GM06990 (cell line): ENCODE results near the gene APOM.

ENCODE experiments used
- DNase-seq: peaks from one replicate; pipeline ENCODE4 v3.0.0-alpha.2; 2011; ENCODE audit not compliant: insufficient read length; ENCODE audit errors: extremely low read depth
- H3K27me3 ChIP-seq: replicated peaks from 2 replicates; pipeline ENCODE4 v1.6.0; 2011; ENCODE audit warnings: low read length; ENCODE audit not compliant: control insufficient read depth, insufficient read depth
- H3K36me3 ChIP-seq: 2 replicates; pipeline ENCODE4 v1.5.1; 2011; ENCODE audit warnings: low read length; ENCODE audit not compliant: control insufficient read depth, insufficient read depth
- H3K4me3 ChIP-seq: replicated peaks from 2 replicates; pipeline ENCODE4 v1.5.1; 2011; ENCODE audit warnings: low read depth, mild to moderate bottlenecking, control low read depth, low read length
- TF ChIP-seq, protein P1 (sequence below): IDR thresholded peaks from 2 replicates; pipeline ENCODE4 v1.5.1; 2011; ENCODE audit warnings: low read length, control low read depth, mild to moderate bottlenecking, inconsistent platforms; ENCODE audit not compliant: insufficient read depth, poor library complexity, severe bottlenecking

Gene APOM

DNA sequence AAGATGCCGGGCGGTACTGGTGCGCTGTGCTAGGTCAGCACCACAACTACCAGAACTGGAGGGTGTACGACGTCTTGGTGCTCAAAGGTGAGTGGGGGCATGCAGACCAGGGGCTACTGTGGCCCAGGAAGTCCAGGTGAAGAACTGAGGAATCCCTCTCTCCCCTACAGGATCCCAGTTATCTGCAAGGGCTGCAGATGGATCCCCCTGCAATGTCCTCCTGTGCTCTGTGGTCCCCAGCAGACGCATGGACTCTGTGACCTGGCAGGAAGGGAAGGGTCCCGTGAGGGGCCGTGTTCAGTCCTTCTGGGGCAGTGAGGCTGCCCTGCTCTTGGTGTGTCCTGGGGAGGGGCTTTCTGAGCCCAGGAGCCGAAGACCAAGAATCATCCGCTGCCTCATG, 52.0 kb downstream of the APOM start:
- no peak overlapping the region for H3K4me3 ChIP-seq
- H3K36me3 ChIP-seq, result no peaks in the 10 kb centered on the region
- no peaks in the 10 kb centered on the region; the same call in 1 of the 2 replicates for H3K27me3 ChIP-seq
- no peak for DNase-seq
- TF ChIP-seq, protein P1, sequence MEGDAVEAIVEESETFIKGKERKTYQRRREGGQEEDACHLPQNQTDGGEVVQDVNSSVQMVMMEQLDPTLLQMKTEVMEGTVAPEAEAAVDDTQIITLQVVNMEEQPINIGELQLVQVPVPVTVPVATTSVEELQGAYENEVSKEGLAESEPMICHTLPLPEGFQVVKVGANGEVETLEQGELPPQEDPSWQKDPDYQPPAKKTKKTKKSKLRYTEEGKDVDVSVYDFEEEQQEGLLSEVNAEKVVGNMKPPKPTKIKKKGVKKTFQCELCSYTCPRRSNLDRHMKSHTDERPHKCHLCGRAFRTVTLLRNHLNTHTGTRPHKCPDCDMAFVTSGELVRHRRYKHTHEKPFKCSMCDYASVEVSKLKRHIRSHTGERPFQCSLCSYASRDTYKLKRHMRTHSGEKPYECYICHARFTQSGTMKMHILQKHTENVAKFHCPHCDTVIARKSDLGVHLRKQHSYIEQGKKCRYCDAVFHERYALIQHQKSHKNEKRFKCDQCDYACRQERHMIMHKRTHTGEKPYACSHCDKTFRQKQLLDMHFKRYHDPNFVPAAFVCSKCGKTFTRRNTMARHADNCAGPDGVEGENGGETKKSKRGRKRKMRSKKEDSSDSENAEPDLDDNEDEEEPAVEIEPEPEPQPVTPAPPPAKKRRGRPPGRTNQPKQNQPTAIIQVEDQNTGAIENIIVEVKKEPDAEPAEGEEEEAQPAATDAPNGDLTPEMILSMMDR, result no peak
